T-helper 2 cell treated with Interferon-gamma antibody and Interleukin-4, amounts not matched to agents 100 ng/mL and 5 ng/mL, for 36 hours (primary cell): Measurements from ENCODE around the gene ZNF628. TPM values are rescaled to one million over a fixed set of nuclear protein-coding genes. Genes with fewer than 3 reads are reported as not detected.

ENCODE experiments used
- intact Hi-C: fragments of 100-400 bp; cut with micrococcal nuclease; formaldehyde crosslinking; loops from one replicate; pipeline ENCODE4 v1.15.1; 2023
- total RNA-seq: library from RNA; stranded (reverse); gene quantifications from 2 replicates; pipeline ENCODE4 v1.2.3, GENCODE V29; 2022

ZNF628 gene
- total RNA-seq, 1 donor from 2014 or later: 6.6 TPM

DNA sequence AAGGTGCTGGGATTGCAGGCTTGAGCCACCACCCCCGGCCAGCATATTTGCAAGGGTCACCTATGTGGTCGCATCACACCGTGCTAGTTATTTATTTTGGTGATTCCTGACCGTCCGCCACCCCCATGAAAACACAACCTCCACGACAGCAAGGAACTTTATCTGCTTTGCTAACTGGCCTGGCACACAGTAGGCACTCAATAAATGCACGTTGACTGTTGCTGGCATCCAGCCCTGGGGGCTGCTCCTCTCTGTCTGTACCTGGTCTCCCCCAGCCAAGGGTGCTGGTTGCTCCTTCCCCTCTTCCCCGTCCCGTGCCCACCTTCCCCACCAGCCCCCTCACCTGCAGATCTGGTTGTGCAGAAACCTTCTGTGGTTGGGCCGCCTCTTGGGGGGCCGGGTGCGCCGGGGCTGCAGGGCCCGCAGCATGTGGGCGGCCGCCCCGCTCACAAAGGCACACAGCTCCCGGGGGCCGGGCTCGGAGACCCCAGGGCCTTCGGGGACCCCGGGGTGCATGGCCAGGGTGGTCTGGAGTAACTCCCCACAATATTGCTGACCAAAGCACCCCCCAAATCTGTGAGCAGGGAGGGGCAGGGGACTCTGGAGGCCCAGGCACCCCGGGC, 12.3 kb upstream of the ZNF628 start:
- intact Hi-C loops: loop anchor here (5.0 kb wide), 1 partner anchor 77 kb away; the partner anchor contains the start of gene RPL28

DNA sequence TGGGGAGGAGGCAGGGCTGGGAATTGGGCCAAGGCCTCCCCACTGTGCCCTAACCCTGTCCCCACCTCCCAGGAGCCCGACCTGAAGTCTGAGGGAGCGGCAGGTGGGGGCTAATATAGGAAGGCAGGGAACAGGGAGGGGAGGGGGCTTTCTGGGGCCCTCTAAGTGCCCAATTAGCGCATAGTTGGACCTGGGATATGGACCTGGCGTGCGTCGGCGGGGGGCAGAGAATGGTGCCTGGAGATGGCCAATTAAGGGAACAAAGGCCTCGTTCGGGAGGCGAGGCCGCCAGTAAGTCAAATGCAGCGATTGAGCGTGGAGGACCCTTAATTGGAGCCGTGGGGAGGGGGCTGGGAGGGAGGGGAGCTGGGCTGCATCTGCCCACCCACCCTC, 11.8 kb upstream of the ZNF628 start, which contains the start of gene C19orf85:
C19orf85 (minus strand) TSS at position 90 of the 393 bp plus-strand sequence. CDS start 197 bp downstream, outside the sequence.
- intact Hi-C loops: loop anchor here (5.0 kb wide), 1 partner anchor 77 kb away; the partner anchor contains the start of gene RPL28

- intact Hi-C loops: no loop called here
Measured at GRCh38 chr19:55465460-55466240, 10.8 kb upstream of the ZNF628 start.

GRCh38 chr19:55466241-55466614, 10.2 kb upstream of the ZNF628 start:
- intact Hi-C loops: no loop called here

DNA sequence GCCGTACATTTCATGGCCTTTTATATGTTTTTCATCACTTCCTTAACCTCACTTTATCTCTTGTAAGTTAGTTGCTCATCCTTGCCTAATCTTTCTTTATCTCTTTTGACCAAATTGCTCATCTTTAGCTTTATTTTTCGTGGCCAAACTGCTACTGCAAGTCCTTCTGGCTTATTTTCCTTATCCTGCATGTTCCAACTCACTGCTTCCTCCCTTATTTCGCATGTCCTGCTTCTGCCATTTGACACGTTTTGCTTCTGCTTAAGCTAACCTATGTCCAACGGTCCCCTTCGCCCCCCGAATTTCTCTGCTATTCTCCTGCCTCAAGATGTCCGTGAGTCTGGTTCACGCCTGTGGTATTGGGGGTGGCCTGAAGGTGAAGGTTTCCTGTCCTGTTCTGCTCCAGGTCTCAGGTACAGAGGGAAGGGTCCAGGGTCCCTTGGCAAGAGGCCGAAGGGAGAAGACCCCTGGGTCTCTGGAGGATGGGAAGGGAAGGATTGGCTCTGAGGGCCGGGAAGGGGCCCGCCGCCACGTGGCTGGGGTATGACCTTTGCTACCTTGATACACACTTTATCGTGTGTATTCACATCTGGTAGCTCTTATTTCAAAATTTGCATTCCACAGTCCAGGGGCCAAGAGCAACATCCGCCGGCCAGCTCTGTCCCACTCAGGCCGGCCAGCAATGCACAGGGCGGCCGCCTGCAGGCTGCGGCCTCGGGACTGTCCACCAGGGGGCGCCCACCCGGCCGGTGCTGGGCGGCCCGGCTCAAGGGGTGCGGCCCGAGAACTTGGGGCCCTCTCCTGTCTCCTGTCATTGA, 9.0 kb upstream of the ZNF628 start:
- intact Hi-C loops: loop anchor here (1.0 kb wide), 1 partner anchor 37 kb away; no protein-coding TSS in a partner anchor

GRCh38 chr19:55468054-55468393, 8.4 kb upstream of the ZNF628 start:
- intact Hi-C loops: loop anchor here (1.0 kb wide), 1 partner anchor 36 kb away; no protein-coding TSS in a partner anchor

GRCh38 chr19:55471266-55471665, 5.2 kb upstream of the ZNF628 start:
- intact Hi-C loops: loop anchor here (10.0 kb wide), 1 partner anchor 1336 kb away; the partner anchor contains the start of gene CNOT3

DNA sequence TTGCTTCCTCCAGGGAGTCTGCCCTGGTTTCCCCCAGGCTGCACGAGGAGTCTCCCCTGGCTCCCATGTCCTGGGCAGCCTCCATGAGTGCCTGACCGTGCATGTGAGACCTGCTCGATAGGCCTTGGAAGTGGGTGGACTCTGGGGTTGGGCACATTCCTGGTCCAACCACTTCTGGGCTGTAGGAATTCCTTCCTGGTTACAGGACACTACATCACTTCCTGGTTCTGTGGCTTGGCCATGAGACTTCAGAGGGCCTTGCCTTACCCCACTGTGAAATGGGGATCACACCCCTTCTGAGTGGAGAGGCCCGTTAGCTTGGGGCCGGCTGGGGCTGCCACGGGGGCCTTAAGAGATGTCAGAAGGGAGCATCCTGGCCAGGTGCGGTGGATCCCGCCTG, 4.0 kb upstream of the ZNF628 start:
- intact Hi-C loops: loop anchor here (10.0 kb wide), 1 partner anchor 1338 kb away; the partner anchor contains the start of gene CNOT3

- intact Hi-C loops: loop anchor here (10.0 kb wide), 1 partner anchor 1339 kb away; the partner anchor contains the start of gene CNOT3
Measured at GRCh38 chr19:55473225-55474012, 3.0 kb upstream of the ZNF628 start.

- intact Hi-C loops: loop anchor here (10.0 kb wide), 1 partner anchor 1340 kb away; the partner anchor contains the start of gene CNOT3
Measured at GRCh38 chr19:55474269-55475265, 1.9 kb upstream of the ZNF628 start.

GRCh38 chr19:55477905-55478304, 1.5 kb downstream of the ZNF628 start:
- intact Hi-C loops: loop anchor here (2.0 to 10.0 kb wide), 3 partner anchors 219 to 1343 kb away; partner anchors contain the start of genes CNOT3 and PPP6R1

DNA sequence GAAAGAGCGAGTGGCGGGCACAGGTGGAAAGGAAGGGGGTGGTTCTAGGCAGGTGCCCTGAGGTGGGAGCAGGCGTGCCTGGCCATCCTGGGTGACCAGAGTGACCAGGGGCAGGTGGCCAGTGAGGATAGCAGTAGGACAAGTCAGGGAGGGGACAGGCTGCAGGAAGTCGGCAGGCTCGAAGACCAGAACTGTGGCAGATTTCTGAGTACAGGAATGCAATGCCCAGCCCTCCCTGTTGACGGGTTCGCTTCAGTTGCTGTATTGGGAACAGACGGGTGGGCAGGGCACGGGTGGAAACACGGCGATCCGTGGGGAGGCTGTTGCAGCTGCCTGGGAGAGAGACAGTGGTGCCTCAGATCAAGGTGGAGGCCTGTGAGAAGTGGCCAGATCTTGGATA, 1.9 kb downstream of the ZNF628 start:
- intact Hi-C loops: loop anchor here (10.0 kb wide), 1 partner anchor 1344 kb away; the partner anchor contains the start of gene CNOT3

DNA sequence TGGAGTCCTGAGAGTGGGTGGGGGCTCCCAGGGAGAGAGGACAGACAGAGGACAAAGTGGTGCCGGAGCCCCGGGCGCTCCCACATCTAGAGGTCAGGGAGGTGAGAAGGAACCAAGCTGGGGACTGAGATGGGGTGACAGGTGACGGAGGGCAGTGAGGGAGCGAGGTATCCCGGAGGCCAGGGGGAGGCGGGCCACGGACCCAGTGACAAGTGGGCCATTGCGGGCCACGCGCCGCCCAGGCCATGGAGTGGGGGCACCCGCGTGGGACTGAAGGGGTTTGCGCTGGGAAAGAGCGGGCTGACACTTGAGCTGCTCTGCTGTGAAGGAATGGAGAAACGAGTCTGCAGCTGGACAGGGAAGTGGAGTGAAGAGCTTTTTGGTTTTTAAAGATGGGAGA, 2.6 kb downstream of the ZNF628 start:
- intact Hi-C loops: loop anchor here (10.0 kb wide), 1 partner anchor 1344 kb away; the partner anchor contains the start of gene CNOT3

- intact Hi-C loops: loop anchor here (10.0 kb wide), 1 partner anchor 1345 kb away; the partner anchor contains the start of gene CNOT3
Measured at GRCh38 chr19:55479451-55480230, 3.2 kb downstream of the ZNF628 start.

DNA sequence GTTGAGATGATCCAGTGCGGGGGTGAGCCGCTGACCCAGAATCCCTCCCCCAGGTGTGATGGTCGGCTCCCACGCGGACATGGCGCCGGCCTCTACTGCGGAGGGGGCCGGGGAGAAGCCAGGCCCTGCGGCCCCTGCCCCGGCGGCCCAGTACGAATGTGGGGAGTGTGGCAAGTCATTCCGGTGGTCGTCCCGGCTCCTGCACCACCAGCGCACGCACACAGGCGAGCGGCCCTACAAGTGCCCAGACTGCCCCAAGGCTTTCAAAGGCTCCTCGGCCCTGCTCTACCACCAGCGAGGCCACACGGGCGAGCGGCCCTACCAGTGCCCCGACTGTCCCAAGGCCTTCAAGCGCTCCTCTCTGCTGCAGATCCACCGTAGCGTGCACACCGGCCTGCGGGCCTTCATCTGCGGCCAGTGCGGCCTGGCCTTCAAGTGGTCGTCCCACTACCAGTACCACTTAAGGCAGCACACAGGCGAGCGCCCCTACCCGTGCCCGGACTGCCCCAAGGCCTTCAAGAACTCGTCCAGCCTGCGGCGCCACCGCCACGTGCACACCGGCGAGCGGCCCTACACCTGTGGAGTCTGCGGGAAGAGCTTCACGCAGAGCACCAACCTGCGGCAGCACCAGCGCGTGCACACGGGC, 4.9 kb downstream of the ZNF628 start:
- intact Hi-C loops: no loop called here

DNA sequence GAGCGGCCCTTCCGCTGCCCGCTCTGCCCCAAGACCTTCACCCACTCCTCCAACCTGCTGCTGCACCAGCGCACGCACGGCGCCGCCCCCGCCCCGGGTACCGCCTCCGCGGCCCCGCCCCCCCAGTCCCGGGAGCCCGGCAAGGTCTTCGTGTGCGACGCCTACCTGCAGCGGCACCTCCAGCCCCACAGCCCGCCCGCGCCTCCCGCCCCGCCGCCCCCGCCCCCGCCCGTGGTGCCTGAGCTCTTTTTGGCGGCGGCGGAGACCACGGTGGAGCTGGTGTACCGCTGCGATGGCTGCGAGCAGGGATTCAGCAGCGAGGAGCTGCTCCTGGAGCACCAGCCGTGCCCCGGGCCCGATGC, 5.4 kb downstream of the ZNF628 start:
- intact Hi-C loops: no loop called here

DNA sequence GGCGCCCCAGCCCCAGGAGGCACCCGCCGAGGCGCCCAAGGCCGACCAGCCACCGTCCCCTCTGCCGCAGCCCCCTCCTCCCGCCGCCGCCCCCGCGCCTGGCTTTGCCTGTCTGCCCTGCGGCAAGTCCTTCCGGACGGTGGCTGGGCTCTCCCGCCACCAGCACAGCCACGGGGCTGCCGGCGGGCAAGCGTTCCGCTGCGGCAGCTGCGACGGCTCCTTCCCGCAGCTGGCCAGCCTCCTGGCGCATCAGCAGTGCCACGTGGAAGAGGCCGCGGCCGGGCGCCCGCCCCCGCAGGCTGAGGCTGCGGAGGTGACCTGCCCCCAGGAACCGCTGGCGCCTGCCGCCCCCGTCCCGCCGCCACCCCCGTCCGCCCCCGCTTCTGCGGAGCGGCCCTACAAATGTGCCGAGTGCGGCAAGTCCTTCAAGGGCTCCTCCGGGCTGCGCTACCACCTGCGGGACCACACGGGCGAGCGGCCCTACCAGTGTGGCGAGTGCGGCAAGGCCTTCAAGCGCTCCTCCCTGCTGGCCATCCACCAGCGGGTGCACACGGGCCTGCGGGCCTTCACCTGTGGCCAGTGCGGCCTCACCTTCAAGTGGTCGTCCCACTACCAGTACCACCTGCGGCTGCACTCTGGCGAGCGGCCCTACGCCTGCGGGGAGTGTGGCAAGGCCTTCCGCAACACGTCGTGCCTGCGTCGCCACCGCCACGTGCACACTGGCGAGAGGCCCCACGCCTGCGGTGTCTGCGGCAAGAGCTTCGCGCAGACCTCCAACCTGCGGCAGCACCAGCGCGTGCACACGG, 5.9 kb downstream of the ZNF628 start:
- intact Hi-C loops: no loop called here
